T-helper 1 cell treated with Interleukin-12 subunit alpha and Interleukin-12 subunit beta and Interleukin-4 antibody, amounts not matched to agents 30 μg/mL and 1 μg/mL, for 36 hours (primary cell): ENCODE data around the gene ADAMTS9.

Experiments used
- H3K27ac Mint-ChIP-seq: one replicate; pipeline ENCODE4 v1.8.0; 2021; ENCODE audit warnings: mild to moderate bottlenecking, mixed read lengths
- H3K27me3 Mint-ChIP-seq: one replicate; pipeline ENCODE4 v1.8.0; 2021; ENCODE audit warnings: low read depth, mixed read lengths
- H3K36me3 Mint-ChIP-seq: one replicate; pipeline ENCODE4 v1.8.0; 2021; ENCODE audit warnings: low read depth, mixed read lengths
- H3K4me1 Mint-ChIP-seq: one replicate; pipeline ENCODE4 v1.8.0; 2021; ENCODE audit warnings: low read depth, mixed read lengths
- H3K4me3 Mint-ChIP-seq: one replicate; pipeline ENCODE4 v1.8.0; 2021; ENCODE audit warnings: mild to moderate bottlenecking, moderate library complexity, mixed read lengths
- H3K9me3 Mint-ChIP-seq: one replicate; pipeline ENCODE4 v1.8.0; 2021; ENCODE audit warnings: mixed read lengths

Gene ADAMTS9

DNA sequence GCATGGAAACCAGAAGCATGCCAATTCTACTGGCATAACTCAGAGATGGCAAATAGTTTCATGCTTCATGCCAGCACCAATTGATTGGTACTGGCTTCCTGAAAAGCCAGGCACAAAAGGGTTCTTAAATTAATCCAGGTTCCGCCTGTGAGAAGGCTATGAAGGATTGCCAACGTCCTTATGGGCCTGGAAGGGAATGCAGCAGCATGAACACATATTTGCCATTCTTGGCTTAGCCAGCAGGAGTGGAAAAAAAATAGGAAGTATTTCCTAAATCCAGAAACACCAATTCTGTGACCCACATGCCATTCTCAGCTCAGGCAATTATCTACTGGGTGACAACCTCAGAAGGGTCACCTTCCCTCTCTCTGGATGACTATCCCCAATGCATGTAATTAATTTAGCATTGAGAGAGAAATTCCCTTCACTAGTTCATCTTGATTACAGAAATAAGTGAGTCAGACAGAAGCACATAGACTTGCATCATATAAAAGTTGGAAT lies 36.0 kb downstream of the ADAMTS9 start:
- H3K36me3 Mint-ChIP-seq: no peaks in the 10 kb centered on the region
- no peak overlapping the region for H3K27ac Mint-ChIP-seq
- H3K4me3 Mint-ChIP-seq: no peak overlapping the region
- no peaks in the 10 kb centered on the region for H3K9me3 Mint-ChIP-seq
- H3K4me1 Mint-ChIP-seq: no peaks in the 10 kb centered on the region
- H3K27me3 Mint-ChIP-seq: no peaks in the 10 kb centered on the region

DNA sequence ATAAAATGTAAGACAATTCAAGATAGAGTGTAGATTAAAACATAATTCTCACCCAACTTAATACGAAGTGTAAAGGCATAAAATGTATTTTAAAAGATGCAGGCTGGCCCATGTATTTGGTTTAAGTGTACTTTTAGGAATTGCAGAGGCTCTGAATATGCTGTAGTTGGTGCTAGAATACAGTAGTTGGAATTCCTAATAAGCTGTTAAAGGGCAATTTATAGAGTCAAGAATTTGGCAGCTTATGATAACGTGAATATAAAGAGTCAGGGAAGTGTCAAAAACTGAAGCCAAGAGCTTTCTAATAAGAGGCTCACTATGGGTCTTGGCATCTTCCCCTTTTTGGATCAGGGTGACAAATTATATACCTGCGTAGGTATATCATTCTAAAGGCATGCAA lies 36.5 kb downstream of the ADAMTS9 start:
- Mint-ChIP-seq H3K36me3 (no peaks in the 10 kb centered on the region), H3K27ac (no peak overlapping the region), H3K9me3 (no peaks in the 10 kb centered on the region)

DNA sequence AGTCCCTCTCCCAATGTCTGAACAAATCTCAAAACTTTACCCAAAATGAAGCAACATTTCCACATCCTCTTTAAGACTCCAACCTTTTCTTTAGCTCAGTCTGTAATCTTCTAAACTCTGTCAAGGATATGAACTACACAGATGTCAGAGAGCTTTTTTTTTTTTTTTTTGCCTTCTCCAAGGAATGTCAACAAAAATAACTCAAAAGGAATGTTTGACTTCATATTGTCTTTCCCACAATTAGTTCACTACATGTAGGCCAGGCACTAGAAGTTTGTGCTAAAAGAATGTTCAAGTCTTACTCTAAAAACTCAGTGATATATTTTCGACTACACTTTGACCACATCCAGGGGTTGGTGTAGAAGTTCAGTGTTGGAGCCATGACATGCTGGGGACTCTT lies 37.1 kb downstream of the ADAMTS9 start:
- H3K27ac Mint-ChIP-seq: no peak overlapping the region
- H3K4me3 Mint-ChIP-seq: no peak overlapping the region
- H3K9me3 Mint-ChIP-seq: no peaks in the 10 kb centered on the region
- H3K36me3 Mint-ChIP-seq: no peaks in the 10 kb centered on the region
- no peaks in the 10 kb centered on the region for H3K27me3 Mint-ChIP-seq
- no peaks in the 10 kb centered on the region for H3K4me1 Mint-ChIP-seq

More for the DNA sequence above, 36.5 kb downstream of the ADAMTS9 start:
- Mint-ChIP-seq H3K4me3 (no peak overlapping the region), H3K27me3 (no peaks in the 10 kb centered on the region), H3K4me1 (no peaks in the 10 kb centered on the region)

DNA sequence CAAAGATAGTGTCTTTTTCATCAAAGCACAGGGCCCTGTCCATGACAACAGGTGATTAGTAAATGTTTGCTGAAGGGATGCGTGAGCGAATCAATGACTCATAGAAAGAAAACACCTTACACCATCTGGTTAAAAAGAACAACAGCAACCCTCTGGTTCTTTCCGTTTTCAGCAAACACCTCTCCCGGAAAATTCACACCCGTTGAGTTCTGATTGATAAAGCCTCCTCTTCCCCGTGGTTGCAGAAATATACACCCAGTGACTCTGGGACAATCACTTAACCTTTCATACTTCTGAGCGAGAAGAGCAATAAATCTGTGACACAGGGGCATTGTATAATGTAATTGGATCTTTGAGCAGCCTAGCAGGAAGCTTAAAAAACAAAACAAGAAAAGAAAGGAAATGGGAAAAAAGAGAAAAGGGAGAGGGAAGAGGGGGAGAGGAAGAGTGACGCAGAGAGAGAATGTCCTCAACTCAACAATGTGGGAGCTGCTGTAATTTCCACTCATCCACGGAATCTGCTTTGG lies 37.6 kb downstream of the ADAMTS9 start:
- Mint-ChIP-seq H3K27ac (no peak overlapping the region), H3K9me3 (no peaks in the 10 kb centered on the region), H3K36me3 (no peaks in the 10 kb centered on the region), H3K4me3 (no peak overlapping the region), H3K4me1 (no peaks in the 10 kb centered on the region), H3K27me3 (no peaks in the 10 kb centered on the region)

DNA sequence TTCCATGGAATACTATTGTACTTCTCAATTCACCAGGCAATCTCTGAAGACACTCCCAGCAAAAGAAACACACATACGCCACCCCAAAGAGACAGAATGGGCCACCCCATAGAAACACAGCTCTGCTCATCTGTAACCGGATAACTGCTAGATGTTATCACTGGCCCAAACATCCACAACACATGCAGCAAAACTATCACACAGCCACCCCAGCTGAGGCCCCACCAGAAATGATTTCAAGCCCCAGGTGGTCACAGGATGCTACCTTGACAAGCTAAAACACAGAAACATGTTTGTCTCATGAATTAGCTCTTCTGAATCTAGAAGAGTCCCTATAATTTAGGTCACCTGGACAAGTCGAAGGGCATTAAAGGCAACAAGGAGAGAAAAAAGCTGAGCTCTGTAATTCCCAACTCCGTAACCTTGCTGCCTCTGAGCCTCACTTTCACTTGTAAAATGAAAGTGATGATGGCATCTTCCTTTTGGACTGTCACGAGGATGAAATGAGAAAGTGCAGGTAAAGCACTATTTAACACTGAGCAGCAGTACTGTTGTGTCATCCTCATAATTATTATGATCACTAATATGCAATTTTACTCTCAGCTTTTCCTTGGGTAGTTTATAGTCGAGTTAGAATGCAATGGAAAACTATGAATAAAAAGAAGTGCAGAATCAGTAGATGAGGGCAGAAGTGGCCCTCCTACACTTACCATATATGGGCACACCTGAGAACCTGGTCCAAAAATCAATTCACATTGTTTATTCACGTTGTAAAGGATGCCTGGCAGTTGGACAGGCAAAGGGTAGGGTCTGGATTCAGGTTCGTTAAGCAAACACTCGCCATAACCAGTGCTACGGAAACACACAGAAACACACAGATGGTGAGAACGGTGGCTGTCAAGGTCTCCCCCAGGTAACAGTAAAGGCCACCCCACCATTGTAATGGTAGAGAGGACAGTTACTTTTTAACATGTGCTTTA lies 38.6 kb downstream of the ADAMTS9 start:
- Mint-ChIP-seq H3K9me3 (no peaks in the 10 kb centered on the region), H3K27ac (no peak overlapping the region), H3K27me3 (no peaks in the 10 kb centered on the region), H3K4me3 (no peak overlapping the region), H3K36me3 (no peaks in the 10 kb centered on the region), H3K4me1 (no peaks in the 10 kb centered on the region)

DNA sequence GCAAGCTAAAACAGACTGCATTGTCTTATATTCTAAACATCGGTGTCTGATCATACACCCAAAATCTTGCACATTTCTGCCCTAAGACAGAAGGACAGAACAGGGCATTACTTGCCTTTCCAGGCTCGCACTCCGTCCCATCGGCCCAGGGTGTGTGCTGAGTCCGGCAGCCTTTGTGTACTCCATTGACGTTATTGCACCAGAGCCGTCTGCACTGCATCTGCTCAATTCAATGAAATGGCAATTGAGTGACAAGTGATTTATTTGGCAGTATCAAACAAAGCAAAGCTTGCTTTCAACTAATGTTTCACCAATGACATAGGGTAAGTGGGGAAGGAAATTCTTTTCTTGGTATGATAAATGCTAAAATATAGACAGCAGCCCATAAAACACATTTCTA lies 40.0 kb downstream of the ADAMTS9 start:
- no peaks in the 10 kb centered on the region for H3K27me3 Mint-ChIP-seq
- no peak overlapping the region for H3K27ac Mint-ChIP-seq
- H3K4me3 Mint-ChIP-seq: no peak overlapping the region
- no peaks in the 10 kb centered on the region for H3K36me3 Mint-ChIP-seq
- no peaks in the 10 kb centered on the region for H3K4me1 Mint-ChIP-seq
- H3K9me3 Mint-ChIP-seq: no peaks in the 10 kb centered on the region

DNA sequence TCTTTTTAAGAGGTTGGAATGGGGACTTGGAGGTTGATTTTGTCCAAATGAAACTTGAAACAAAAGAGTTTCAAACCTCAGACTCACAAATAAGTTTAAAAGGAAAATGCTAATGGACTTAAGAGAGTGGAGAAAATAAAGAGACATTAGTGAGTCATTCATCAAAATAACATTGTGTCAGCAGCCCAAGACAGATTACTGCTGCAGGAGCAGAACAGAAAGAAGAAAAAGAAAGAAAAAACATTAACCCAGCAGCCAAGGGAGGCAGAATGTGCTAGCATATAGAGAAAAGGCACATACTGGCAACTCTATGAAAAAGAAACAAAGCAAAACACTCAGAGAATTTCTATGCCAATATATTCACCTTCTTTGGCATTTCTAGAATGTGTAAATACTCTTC lies 42.6 kb downstream of the ADAMTS9 start:
- H3K27ac Mint-ChIP-seq: no peak overlapping the region
- H3K4me1 Mint-ChIP-seq: no peaks in the 10 kb centered on the region
- no peak overlapping the region for H3K4me3 Mint-ChIP-seq
- no peaks in the 10 kb centered on the region for H3K36me3 Mint-ChIP-seq
- no peaks in the 10 kb centered on the region for H3K27me3 Mint-ChIP-seq
- H3K9me3 Mint-ChIP-seq: no peaks in the 10 kb centered on the region

DNA sequence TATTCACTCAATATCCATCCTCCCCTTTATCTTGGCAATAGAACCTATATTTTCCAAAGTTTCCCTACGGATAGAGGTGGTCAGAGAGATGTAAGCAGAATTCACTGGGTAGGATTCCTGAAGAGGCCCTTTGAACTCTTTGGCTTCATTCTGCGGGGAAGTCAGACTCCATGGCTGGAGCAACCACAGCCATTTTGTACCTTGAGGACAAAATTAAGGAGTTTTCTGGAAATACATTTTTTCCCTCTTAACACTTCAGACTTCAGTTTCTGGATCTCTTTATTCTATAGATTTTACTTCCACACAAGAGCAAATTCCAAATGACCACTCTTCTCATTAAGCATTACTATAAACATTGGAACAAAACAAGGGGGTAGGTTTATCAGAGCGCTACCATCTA lies 43.3 kb downstream of the ADAMTS9 start:
- Mint-ChIP-seq H3K9me3 (no peaks in the 10 kb centered on the region), H3K4me1 (no peaks in the 10 kb centered on the region), H3K27ac (no peak overlapping the region), H3K36me3 (no peaks in the 10 kb centered on the region), H3K4me3 (no peak overlapping the region), H3K27me3 (no peaks in the 10 kb centered on the region)

DNA sequence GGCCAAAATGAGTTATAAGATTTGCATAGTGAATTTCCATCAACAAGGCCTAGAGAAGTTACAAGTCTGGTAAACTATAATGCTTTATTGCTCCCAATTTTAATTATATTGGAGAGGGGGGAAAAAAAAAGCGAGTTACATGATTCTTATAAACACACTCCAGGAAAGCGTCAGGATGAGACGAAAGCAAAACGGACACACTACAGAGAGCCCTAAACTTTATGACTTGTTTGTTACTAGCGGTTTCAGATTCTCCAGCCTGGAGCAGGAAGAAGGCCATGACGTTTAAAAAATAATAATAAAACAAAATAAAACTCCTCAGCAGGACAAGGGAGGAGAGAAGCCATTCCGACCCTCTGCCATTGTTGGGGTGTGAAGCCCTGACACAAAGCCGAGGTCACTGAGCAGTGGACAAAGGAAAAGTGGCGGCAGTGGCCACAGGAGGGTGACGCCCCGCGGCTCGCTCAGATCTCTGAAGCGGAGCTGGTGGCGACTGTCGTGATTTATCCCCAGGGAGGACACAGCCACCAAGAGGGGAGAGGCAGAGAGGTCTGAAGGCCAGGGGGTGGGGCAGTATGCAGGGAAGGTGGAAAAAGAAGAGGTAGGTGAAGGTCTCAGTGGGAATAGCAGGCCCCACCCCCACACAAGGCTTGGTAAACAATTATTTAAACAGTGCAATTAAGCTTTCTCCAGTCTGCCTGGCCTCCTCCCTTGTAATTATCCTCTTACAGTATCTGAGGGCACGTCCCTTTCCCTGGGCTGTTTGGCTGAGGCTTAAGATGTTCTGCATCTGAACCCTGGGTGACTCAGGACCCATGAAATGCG lies 45.3 kb downstream of the ADAMTS9 start:
- Mint-ChIP-seq H3K27ac (no peak overlapping the region), H3K27me3 (no peaks in the 10 kb centered on the region), H3K4me1 (no peaks in the 10 kb centered on the region), H3K36me3 (no peaks in the 10 kb centered on the region), H3K9me3 (no peaks in the 10 kb centered on the region), H3K4me3 (no peak overlapping the region)

DNA sequence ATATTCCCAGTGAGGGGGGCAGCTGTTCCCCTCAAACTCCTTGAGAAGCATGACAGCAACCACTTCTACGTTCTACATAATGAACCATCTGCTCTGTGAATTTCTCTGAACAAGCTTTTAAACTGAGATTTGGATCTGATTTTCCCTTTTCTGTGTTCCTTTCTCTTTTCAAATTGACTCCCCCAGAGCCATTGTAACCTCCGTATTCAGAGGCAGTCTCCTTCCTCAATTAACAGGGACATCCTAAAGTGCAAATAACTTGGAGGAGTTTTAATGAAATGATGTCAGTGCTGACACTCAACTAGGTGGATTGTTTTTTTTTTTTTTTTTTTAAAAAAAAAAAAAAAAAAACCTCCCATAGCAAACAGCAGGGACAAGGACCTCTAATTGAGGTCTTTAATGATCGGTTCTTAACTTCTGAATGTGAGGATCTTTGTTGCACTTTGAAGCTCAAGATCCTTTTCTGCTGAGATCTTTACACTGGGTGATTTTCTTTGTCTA lies 48.8 kb downstream of the ADAMTS9 start:
- H3K36me3 Mint-ChIP-seq: no peaks in the 10 kb centered on the region
- no peak overlapping the region for H3K27ac Mint-ChIP-seq
- H3K4me3 Mint-ChIP-seq: no peak overlapping the region
- no peaks in the 10 kb centered on the region for H3K27me3 Mint-ChIP-seq
- no peaks in the 10 kb centered on the region for H3K4me1 Mint-ChIP-seq
- no peaks in the 10 kb centered on the region for H3K9me3 Mint-ChIP-seq

DNA sequence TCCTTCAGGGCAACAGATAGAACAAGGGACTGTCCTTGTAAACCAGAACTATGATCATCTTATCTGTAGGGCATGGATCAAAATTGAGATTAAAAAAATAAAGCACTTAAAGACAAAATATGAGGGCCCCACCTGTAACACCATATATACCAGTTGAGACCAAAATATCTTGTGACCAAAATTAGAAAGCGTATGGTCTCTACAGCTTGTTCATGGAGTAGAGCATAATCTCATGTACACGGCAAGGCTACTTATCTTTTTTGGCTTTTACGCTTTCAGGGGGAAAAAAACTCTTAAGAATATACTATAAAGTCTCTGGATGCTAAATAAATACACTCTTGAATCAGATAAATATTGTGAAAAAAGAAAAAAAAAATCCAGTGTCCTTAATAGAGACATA lies 49.3 kb downstream of the ADAMTS9 start:
- Mint-ChIP-seq H3K9me3 (no peaks in the 10 kb centered on the region), H3K4me1 (no peaks in the 10 kb centered on the region), H3K36me3 (no peaks in the 10 kb centered on the region), H3K27ac (no peak overlapping the region), H3K4me3 (no peak overlapping the region), H3K27me3 (no peaks in the 10 kb centered on the region)

DNA sequence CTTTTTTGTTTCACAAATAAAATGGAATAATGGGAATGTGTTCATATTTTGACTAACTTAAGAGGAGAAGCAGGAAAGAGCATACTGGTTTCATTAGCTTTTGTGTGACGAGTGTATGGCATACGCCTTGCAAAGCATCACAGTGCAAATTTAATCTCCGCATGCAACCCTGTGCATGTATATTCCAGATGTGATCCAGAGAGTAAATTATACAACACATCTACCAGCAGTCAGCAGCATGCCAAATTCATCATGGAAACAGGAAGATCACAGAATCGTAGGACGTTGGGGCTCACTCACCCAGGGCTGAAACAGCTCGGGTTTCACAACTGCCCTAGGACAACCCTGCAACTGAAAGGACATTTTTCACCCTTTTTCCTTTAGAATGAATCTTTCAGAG lies 53.4 kb downstream of the ADAMTS9 start:
- H3K36me3 Mint-ChIP-seq: no peaks in the 10 kb centered on the region
- H3K4me3 Mint-ChIP-seq: no peak overlapping the region
- H3K9me3 Mint-ChIP-seq: no peaks in the 10 kb centered on the region
- no peak overlapping the region for H3K27ac Mint-ChIP-seq
- H3K4me1 Mint-ChIP-seq: no peaks in the 10 kb centered on the region
- no peaks in the 10 kb centered on the region for H3K27me3 Mint-ChIP-seq

DNA sequence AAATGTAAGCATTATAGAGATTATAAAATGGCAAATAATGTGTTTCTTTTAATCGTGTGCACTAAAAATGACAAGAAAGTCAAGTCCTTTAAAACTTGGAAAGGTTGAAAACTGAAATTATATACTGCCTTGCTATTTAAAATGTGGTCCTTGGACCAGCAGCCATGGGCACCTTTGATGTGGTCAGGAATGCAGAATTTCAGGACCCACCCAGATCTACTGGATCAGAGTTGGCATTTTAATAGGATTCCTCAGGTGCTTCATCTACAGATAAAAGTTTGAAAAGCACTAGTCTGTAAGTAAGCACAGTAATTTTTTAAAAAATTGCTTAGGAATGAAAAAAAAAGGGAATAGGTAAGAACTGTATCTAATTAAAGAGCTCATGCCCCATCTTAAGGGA lies 55.8 kb downstream of the ADAMTS9 start:
- Mint-ChIP-seq H3K9me3 (no peaks in the 10 kb centered on the region), H3K27me3 (no peaks in the 10 kb centered on the region), H3K27ac (no peak overlapping the region), H3K4me3 (no peak overlapping the region), H3K4me1 (no peaks in the 10 kb centered on the region), H3K36me3 (no peaks in the 10 kb centered on the region)

DNA sequence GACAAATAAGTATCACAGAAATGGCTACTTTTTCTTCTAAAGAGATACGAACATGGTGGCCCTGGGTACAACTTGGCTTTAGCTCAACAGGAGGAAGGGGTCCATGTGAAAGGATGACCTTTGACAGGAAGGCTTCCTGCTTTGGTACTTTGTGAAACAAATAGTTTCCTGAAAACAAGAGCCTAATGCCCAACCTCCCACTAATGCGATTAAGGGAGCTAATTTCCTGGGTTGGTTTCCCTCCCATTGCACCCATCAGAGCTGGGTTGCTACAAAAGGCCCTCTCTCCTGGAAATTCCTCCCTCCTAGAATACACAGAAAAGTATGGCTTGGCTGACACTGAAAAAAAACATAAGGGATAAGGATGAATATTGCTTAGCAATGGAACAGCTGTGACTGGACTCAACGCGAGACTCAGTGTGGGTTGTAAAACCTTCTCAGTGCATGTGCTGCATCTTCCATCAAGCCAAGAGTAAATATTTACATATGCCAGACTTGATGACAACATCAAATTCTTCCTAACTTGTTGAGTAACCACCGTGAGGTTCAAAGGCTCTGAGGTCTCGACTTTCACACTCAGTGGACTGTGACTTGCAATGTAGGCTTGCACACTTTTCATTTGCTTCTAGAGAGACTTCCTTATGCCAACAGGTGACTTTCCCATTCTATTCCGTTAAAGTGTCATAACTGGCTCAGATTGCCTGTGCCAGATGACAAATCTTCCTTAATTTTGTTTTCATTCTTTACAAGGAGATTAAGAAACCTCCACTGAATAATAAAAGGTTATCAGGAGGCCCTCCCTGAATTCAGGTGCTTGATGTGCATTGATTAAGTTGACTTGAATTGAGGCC lies 60.1 kb downstream of the ADAMTS9 start:
- Mint-ChIP-seq H3K36me3 (no peaks in the 10 kb centered on the region), H3K9me3 (no peaks in the 10 kb centered on the region), H3K27ac (no peak overlapping the region), H3K27me3 (no peaks in the 10 kb centered on the region), H3K4me3 (no peak overlapping the region), H3K4me1 (no peaks in the 10 kb centered on the region)
